Activated CD8-positive, alpha-beta T cell treated with anti-CD3 and anti-CD28 coated beads for 36 hours (primary cell): ENCODE results near the gene MEGF11. TPM values are rescaled to one million over a fixed set of nuclear protein-coding genes. Genes with fewer than 3 reads are reported as not detected.

Source experiments
- ATAC-seq: fragments of 200-7000 bp; cut with Tn5 transposase; one replicate; pipeline ENCODE4 v1.10.0; 2021; ENCODE audit warnings: mild to moderate bottlenecking, moderate library complexity
- CTCF ChIA-PET: fragments of 350-600 bp; sonication (Branson Sonifier 250); formaldehyde crosslinking; loops from one replicate; lab custom pipeline; 2021; ENCODE audit warnings: antibody characterized with exemption; lab: Charles Lee
- POLR2A ChIA-PET: fragments of 350-600 bp; sonication (Branson Sonifier 250); formaldehyde crosslinking; loops from one replicate; lab custom pipeline; 2021; ENCODE audit warnings: antibody characterized with exemption; lab: Charles Lee
- DNase-seq: peaks from one replicate; pipeline ENCODE4 v3.0.0-alpha.2; 2020
- H3K27ac Mint-ChIP-seq: one replicate; pipeline ENCODE4 v1.8.0; 2021; ENCODE audit warnings: mild to moderate bottlenecking, mixed read lengths
- H3K27me3 Mint-ChIP-seq: one replicate; pipeline ENCODE4 v1.8.0; 2021; ENCODE audit warnings: mixed read lengths
- H3K36me3 Mint-ChIP-seq: one replicate; pipeline ENCODE4 v1.8.0; 2021; ENCODE audit warnings: low read depth, mixed read lengths
- H3K4me1 Mint-ChIP-seq: one replicate; pipeline ENCODE4 v1.8.0; 2021; ENCODE audit warnings: low read depth, mixed read lengths
- H3K4me3 Mint-ChIP-seq: one replicate; pipeline ENCODE4 v1.8.0; 2021; ENCODE audit warnings: mild to moderate bottlenecking, moderate library complexity, mixed read lengths
- H3K9me3 Mint-ChIP-seq: one replicate; pipeline ENCODE4 v1.8.0; 2021; ENCODE audit warnings: mixed read lengths
- CTCF ChIP-seq: fragments of 200-600 bp; IDR thresholded peaks from one replicate; pipeline ENCODE4 v1.8.0; 2022; ENCODE audit warnings: antibody characterized with exemption, mild to moderate bottlenecking
- intact Hi-C: fragments of 100-400 bp; cut with micrococcal nuclease; formaldehyde crosslinking; loops from one replicate; pipeline ENCODE4 v1.10.0; 2022
- total RNA-seq, 2 experiments: library from RNA; stranded (reverse); gene quantifications; one replicate each; pipeline ENCODE4 v1.2.3, GENCODE V29; 2021

Gene MEGF11
- total RNA-seq, 2 experiments from 2014 or later: not detected

DNA sequence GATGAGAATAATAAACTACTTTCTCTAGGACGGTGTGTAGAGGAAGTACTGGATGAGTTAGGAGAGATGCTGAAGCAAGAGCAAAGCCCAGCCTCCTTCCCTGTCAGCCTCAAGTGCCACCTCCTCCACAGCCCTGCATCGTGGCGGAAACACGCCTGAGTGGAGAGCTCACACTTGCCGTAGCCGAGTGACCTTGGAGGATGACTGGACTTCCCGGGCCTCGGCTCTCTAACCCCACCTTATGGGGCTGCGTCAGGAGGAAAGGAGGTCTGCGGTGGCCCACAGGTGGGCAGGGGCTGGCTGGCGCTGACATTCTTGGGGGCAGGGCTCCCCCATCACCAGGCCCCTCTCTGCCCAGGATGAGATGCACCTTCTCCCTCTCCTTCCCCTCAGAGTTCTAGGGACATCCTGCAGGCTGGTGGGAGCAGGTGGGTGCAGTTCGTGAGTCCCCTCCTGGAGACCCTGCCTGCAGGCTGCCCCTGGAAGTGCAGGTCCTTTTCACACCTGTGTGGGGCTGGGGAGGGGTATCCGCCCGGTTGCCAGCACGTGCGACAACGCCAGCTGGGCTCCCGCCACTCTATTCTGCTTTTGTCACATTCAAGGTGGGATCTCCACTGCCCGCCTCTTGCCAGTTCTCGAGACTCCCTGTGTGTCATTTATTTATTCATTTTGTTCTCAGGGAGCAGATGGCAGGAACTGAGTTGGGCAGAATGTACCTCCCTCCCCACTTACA is 175.2 kb downstream of the MEGF11 start:
- Mint-ChIP-seq H3K27ac (no peak overlapping the region), H3K4me3 (no peak overlapping the region), H3K27me3 (peaks cover 12% of the 10 kb centered on the region), H3K9me3 (no peaks in the 10 kb centered on the region), H3K4me1 (no peaks in the 10 kb centered on the region), H3K36me3 (no peaks in the 10 kb centered on the region)
- no peak for TF ChIP-seq CTCF
- ATAC-seq (no peak), DNase-seq (no peak)
- intact Hi-C loops: no loop called here
- CTCF ChIA-PET: no interaction called here
- POLR2A ChIA-PET: no interaction called here

DNA sequence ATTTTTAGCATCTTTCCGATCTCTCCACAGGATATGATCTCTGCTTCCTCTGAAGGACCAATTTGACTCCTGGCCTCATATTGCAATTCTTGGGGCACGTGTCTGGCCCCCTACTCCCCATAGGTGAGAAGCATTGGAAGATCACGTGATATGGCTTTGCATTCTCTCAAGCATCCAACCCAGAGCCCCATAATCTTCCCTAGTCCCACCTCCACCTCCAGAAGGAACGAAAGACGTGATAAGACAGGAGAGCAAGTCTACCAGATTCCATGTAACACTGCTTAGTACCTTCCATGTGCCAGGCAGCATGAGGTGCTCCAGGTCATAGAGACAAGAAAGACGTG is 176.3 kb downstream of the MEGF11 start:
- intact Hi-C loops: no loop called here
- Mint-ChIP-seq H3K4me1 (no peaks in the 10 kb centered on the region), H3K27me3 (peaks cover 12% of the 10 kb centered on the region), H3K27ac (no peak overlapping the region), H3K9me3 (no peaks in the 10 kb centered on the region), H3K36me3 (no peaks in the 10 kb centered on the region), H3K4me3 (no peak overlapping the region)
- DNase-seq: no peak
- CTCF ChIA-PET: no interaction called here
- ATAC-seq: no peak
- TF ChIP-seq CTCF: no peak
- POLR2A ChIA-PET: interaction anchor here (0.7 kb wide), 1 partner anchor 29 kb away, joined by 3 read pairs; no protein-coding TSS in a partner anchor

- H3K27me3 Mint-ChIP-seq: peaks cover 12% of the 10 kb centered on the region
- CTCF ChIA-PET: no interaction called here
- no peak overlapping the region for H3K4me3 Mint-ChIP-seq
- intact Hi-C loops: no loop called here
- TF ChIP-seq CTCF: no peak
- H3K4me1 Mint-ChIP-seq: no peaks in the 10 kb centered on the region
- POLR2A ChIA-PET: interaction anchor here (0.7 kb wide), 1 partner anchor 29 kb away, joined by 3 read pairs; no protein-coding TSS in a partner anchor
- DNase-seq (no peak), ATAC-seq (no peak)
- no peak overlapping the region for H3K27ac Mint-ChIP-seq
- H3K9me3 Mint-ChIP-seq: no peaks in the 10 kb centered on the region
- H3K36me3 Mint-ChIP-seq: no peaks in the 10 kb centered on the region
These were observed 176.8 kb downstream of the MEGF11 start for GRCh38 chr15:66076591-66077319.

DNA sequence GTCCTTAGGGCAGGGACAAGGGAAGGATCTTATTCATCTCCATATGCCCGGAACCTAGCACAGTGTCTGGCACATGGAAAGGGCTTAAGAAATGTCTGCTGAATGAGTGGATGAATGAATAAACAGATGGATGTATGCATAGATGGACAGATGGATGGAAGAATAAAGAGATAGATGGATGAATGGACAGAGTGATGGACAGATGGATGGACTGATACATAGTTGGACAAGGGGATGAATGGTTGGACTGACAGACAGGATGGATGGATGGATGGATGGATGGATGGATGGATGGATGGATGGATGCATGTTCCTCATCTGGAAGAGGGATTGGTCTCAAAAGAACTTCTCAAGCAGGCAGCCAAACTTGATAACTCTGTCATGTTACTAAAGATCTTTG is 177.6 kb downstream of the MEGF11 start:
- intact Hi-C loops: no loop called here
- Mint-ChIP-seq H3K4me1 (no peaks in the 10 kb centered on the region), H3K4me3 (no peak overlapping the region), H3K27ac (no peak overlapping the region), H3K9me3 (no peaks in the 10 kb centered on the region), H3K27me3 (peaks cover 12% of the 10 kb centered on the region), H3K36me3 (no peaks in the 10 kb centered on the region)
- ATAC-seq (no peak), DNase-seq (no peak)
- no peak for TF ChIP-seq CTCF
- ChIA-PET CTCF (no interaction called here), POLR2A (no interaction called here)
